Stimulated activated CD4-positive, alpha-beta T cell treated with anti-CD3 and anti-CD28 coated beads, Interleukin-15, amount 100 ng/mL, for 48 hours (primary cell): Measurements from ENCODE around the gene ZP4.

Source experiments
- DNase-seq, 2 donors: peaks; one replicate each; pipeline ENCODE4 v3.0.0-alpha.2; 2020; ENCODE audit warnings: low read depth in 2 of 2

The ZP4 gene, protein sequence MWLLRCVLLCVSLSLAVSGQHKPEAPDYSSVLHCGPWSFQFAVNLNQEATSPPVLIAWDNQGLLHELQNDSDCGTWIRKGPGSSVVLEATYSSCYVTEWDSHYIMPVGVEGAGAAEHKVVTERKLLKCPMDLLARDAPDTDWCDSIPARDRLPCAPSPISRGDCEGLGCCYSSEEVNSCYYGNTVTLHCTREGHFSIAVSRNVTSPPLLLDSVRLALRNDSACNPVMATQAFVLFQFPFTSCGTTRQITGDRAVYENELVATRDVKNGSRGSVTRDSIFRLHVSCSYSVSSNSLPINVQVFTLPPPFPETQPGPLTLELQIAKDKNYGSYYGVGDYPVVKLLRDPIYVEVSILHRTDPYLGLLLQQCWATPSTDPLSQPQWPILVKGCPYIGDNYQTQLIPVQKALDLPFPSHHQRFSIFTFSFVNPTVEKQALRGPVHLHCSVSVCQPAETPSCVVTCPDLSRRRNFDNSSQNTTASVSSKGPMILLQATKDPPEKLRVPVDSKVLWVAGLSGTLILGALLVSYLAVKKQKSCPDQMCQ

DNA sequence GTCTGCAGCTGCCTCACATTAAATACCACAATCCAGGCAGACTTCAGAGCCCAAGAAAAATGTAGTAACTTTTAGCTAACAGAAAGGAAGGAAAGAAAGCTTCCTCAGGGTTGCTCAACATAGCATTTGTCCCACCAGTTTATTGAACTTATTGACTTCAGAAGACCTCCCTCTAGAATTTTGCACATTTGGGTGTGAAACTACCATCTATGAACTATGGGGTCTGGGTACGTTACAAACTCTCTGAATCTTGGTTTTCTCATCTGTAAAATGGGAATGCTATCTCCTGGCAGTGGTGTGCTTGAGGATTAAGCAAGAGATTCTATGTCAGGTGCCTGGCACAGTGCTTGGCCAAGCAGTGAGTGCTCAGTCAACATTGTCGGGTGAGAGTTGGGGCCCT lies at the start of gene ZP4:
Gene ZP4 (minus strand): TSS at position 101 of the 400 bp plus-strand sequence. CDS start 287 bp downstream, outside the sequence.
- DNase-seq, result no peak

DNA sequence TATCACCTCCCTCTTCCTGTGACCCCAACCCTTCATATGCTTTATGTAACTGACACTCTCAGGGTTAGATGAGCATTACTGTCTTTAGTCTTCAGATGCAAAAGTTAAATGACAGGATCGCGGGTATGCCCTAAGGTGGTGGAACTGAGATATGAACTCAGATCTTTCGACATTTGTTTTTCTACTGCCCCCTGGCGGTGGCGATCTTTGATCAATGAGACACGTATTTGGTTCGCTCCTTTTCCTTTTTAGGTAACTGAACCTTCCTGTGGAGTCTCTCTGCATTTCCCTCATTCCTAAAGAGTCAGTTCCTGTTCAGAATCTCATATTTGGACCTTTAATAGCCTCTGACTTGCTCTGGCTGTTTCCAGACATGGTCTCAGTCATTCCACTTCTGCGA lies 47.8 kb upstream of the ZP4 start:
- no peak for DNase-seq

DNA sequence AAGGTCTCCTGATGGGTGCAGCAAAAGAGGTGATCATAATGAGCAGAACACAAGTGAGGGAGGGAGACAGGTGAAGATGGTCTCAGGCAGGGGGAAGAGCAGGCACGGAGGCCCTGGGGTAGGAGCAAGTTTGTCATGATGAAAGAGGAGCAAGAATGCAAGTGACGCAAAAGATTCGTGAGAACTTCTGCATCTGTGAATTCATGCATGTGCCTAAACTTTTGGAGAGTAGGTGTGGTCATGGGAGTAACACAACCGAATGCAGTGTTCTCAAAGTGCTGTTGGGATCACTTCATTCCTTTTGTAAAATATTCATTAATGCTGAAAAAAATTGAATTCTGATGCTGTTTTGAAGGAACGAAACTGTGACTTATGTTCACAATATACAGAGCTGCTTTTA lies 47.3 kb upstream of the ZP4 start:
- no peak for DNase-seq

DNA sequence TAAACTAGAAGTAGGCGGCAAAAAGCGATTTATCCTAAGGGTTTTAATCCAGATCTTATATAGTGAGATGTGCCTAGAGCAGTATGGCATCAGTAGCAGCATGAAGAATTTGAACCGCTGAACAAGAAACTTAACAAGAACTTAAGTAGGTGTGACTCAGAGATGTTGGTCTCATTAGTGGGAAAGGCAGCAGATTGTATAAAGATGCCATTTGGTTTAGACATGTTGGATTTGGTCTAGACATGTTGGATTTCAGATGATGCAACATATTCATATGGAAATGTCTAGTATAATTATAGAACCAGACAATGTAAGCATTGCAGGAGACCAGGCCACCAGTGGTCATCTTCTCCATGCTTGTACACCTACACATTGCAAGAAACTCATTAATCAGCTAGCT lies 42.1 kb upstream of the ZP4 start:
- DNase-seq, result no peak

DNA sequence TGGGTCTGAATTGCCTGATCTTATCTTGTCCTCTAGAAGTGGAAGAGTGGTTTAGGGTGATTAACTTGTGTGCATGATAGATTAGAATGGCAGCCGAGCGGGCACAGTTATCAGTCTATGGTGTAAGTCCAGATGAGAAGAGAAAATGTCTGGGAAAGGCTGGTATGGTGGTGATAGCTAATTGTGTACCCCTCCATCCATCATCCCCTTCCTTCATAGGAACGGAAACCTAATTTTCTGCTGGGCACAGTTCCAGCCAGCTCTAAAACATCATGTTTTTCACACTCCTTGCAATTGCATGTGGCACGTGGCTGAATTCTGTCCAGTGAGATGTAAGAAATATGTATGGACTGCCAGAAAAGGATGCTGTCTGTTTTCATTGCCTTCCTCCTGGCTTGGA lies 40.9 kb upstream of the ZP4 start:
- no peak for DNase-seq

DNA sequence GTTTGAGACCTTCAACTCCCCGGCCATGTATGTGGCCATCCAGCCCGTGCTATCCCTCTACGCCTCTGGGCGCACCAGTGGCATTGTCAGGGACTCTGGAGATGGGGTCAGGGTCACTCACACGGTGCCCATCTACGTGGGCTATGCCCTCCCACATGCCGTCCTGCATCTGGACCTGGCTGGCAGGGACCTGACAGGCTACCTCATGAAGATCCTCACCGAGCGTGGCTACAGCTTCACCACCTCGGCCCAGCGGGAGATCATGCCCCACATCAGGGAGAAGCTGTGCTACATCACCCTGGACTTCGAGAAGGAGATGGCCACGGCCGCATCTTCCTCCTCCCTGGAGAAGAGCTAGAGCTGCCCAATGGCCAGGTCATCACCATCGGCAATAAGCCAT lies 36.5 kb upstream of the ZP4 start:
- no peak for DNase-seq

DNA sequence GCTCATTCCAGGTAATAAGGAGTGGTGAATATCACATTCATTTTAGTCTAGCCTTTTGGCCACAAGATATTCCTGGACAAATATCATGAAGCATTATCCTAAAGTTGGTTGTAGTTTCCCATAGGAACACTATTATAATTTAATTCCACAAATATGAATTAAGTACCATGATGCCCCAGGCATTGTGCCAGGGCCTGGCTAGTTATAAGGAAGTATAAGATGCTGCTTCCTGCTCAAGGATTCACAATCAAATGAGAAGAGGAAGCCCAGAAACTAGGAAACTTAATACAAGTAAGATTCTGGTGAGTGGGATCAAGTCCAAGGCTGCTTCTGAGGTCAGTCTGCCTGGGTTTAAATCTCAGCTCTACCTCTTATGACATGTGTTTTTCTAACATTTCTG lies 30.6 kb upstream of the ZP4 start:
- DNase-seq, result no peak

DNA sequence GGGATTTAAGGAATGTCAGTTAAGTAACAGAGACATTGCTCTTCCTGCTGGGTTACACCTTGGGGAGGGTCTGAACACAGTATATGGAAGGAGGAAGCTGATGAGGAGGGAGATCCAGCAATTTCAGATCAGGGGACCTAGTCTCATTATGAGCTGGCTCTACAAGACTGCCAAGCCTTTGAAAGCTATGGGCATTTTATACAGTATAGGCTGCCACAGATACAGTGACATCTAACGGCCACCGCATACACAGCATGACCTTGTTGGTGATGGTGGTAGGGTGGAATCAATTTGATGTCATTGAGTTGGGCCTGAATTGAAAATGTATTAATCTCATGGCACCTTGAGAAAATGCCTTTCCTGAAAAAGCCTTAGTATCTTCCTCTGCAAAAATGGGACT lies 22.6 kb upstream of the ZP4 start:
- no peak for DNase-seq

DNA sequence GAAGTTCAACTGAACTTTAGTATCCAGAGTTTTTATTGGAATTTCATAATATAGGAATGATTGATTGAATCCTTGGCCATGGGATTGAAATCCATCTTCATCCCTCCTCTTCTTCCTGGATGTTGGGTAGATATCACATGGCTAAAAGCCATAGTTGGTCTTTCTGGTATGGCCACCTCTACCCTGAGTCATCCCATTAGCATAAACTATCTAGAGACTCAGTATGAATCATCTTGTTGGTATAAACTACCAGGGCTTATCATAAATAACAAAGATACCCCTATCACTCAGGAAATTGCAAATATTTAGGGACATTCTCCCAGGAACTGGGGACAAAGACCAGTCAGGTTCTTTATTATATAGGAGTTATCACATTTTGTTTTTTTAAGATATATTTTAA lies 21.2 kb upstream of the ZP4 start:
- DNase-seq, result no peak

DNA sequence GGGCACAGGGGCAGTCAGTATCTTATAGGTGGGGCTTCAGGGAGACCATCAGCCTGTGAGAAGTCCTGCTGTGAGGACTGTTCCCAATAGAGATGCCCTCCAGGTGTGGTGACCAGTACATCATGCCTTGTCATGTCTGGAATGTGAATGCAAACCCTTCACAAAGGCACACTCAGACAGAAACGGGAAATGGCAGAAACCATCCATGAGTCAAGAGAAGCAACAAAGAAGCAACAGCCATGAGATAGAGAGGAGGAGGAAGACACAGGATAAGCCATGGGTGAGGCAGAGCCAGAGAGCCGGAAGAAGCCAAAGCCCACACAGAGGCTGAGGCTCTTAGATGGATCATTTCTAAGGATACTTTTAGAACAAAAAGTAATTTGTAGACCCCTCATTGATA lies 20.1 kb upstream of the ZP4 start:
- no peak for DNase-seq

DNA sequence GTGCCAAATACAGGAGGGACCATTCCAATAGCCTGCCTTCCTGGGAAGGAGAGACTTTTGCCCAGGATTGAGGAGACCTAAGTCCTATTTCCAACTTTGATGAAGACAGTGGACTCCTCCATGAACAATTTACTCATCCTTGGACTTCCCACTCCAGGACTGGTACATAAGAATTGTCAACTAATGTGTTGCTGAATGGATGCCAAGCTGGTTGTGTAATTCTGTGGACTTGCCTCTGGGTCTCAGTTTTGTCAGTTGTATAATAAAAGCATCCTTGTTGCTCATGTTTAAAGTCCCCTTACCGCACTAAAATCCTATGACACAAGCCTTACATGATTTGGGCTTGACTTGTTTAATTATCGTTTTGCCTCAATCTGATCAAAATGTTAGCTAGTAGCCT lies 13.2 kb upstream of the ZP4 start:
- no peak for DNase-seq

DNA sequence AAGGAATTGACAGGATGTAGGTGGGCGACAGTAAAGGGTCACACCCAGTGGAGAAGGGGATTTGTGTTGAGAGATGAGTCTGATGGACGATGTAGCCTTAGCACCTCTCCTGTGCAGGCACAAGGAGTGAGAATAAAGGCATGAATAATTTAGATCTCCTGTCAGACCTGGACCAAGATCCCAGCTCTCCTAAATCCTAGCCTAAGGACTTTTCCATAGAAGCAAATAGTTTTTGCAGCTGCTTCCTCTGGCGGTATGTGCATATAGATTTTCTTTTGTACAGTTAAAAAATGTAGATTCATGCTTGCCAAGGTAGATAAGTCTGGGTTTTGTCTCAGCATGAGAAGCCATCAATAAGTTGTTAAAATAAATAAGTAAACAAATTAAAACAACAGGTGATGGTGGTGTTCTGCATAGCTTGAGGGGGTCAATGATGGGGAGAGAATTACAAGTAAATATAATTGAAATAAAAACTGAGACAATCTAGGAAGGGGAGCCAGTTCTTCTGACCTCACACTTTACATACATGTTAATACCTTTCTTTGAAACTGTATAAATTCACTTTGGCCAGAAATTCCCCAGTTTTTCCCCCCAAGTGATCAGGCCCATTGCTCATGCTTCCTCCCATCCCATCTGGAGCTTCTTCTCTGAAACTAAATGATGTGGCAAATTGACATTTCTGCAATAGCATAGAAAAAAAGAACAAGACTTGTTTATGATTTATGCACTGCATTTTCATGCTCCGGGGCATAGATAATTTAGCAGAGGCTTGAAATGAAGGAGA lies 12.4 kb upstream of the ZP4 start:
- no peak for DNase-seq

DNA sequence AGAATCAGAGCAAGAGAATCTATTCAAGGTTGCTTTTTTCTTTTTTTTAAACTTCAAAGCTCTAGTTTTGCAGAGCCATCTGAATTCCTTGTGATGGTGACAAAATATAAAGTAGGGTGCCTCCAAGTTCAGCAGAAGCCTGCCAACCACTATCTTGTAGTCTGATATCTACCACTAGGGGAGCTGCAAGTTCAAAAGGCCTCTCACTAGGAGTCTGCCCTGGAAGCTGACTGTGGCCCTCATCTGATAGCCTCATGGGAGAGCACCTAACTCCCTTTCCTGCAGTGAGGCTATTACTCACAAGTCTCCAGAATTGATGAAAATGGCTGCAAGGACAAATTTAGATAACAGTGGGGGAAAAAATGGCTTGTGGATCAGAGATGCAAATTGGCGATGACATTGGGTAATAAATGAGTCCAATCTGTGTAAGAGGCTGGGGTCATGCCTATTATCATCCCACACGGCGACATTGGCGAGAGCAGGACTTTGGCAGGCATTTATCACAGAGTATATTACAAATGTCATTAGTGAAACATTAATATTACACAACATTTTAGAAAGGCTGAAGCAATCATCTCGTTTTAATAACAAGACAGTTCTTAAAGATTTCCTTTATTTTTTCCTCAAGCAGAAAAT lies 10.7 kb upstream of the ZP4 start:
- no peak for DNase-seq

DNA sequence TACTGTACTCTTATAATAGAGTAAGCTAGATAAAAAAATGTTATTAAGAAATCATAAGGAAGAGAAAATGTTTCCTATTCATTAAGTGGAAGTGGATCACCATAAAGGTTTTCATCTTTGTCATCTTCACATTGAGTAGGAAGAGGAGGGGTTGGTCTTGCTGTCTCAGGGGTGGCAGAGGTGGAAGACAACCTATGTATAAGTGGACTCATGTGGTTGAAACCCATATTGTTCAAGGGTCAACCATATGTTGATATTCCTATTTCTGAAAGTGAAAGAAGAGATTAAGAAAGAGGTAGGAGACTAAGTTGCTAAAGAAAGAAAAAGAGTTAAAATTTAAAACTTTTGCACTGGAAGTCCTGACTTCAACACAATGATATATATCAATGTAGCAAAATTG lies 4.9 kb upstream of the ZP4 start:
- no peak for DNase-seq

DNA sequence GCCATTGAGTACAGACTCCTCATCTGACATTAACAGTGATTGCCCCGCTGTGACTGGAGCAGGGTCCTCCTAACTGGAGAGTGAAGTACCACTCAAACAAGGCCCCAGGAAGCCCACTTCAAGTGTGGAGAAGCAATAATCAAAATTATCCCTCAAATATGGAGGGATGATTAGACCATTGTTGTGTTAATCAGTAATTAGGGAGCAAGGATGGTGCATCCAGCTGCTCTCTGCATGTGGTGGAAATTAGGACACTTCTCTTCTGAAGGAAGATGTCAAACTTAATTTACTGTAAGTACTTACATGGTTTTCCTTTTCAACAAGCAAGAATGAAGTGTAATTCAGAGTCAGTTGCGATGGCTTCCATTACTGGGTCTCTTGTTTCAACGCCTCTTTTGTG lies 3.4 kb upstream of the ZP4 start:
- DNase-seq, result no peak

DNA sequence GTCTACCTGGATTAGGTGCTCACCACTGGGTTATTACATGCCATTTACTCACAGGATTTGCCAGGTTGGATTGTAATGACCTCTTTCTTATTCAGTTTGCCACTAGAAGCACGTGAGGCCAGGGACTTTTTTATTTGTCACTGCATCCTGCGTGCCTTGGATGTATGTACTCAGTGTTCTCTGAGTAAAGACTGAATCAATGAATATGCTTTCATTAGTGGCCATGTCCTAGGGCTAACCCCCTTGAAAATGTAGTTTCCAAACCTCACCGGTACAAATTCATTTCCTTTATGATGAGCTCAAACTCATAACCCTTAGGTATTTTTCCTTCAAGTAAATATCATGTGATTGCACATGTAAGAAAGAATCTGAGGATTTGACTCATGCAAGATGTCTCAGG lies 1.3 kb upstream of the ZP4 start:
- DNase-seq, result no peak

DNA sequence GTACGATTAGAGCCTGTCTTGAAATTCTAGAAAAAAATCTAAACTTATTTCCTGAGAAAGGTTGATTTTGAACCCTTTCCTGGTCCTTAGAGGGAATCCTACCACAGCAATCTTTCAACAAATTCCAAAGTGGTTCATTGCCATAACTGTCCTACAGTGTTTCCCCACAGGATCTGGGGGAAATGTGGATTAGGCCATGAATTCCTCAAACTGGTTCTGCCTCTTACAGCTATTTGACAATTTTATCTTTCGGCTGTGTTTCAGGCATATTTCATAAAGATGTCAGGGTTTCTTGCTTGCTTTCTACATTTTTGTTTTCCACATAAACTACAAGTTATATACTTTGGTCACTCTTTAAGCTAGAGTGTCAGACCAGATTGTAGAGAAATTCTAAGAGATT lies 544 bp upstream of the ZP4 start:
- DNase-seq, result no peak

DNA sequence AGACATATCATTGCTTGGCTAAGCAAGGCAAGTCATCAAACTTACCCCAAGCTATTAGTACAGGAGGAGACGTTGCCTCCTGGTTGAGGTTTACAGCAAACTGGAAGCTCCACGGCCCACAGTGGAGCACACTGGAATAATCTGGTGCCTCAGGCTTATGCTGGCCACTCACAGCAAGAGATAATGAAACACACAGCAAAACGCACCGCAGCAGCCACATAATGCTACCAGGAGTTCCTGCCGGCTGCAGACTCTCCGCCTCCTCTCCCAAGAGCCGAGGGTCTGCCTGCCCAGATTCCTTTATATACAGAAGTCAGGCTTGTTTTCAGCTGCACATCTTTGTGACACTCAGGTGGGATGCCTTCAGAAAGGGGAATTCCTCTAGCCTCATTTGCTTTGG lies 306 bp downstream of the ZP4 start:
- no peak for DNase-seq

DNA sequence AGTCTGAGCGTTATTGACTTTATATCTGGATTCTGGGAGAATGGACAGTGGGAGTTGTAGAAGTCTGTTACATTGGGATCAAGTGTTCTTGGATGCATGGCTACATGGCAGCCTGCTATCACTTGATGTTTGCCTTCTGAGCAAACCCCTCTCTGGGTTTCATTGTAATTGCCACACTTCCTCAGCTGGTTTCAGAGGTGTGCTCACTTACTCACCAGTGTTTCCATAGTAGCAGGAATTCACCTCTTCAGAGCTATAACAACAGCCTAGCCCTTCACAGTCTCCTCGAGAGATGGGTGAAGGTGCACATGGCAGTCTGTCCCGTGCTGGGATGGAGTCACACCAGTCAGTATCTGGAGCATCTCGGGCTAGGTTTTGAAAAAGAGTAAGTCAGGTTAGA lies 2.6 kb downstream of the ZP4 start:
- DNase-seq, result no peak

DNA sequence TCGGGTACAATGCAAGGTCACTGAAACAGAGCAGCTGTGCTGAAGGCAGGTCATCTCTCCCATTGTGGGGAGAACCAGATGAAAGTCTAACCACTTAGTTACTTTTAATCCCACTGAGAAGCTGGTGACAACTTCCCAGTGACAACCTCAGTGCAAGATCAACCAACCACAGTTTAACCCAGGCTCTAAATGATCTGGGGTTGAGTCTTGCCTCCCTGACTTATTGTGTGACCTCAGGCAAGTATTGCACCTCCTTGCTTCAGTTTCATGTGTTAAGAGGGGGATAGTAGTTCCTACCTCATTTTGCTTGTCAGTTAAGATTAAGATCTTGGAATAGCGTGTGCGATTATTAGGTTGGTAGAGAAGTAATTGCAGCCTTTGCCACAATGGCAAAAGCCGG lies 3.2 kb downstream of the ZP4 start:
- DNase-seq, result no peak

DNA sequence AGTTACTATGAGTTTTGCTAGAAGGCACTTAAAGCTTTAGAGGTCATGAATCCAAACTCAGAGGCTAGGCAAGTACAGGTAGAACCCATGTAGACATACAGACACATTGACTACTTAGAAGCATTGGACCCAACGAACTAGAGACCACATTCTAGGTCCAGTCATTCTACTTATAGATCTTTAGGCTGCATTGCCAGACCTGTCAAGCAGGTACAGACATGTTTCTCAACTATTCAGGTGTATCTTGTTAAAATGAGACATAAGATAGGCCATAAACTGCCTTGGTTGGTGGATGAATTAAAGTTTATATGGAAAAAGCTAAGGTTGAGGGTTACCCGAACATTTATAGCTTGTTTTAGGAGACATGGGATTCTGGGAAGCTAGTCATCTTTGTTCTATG lies 6.5 kb downstream of the ZP4 start:
- DNase-seq, result no peak

DNA sequence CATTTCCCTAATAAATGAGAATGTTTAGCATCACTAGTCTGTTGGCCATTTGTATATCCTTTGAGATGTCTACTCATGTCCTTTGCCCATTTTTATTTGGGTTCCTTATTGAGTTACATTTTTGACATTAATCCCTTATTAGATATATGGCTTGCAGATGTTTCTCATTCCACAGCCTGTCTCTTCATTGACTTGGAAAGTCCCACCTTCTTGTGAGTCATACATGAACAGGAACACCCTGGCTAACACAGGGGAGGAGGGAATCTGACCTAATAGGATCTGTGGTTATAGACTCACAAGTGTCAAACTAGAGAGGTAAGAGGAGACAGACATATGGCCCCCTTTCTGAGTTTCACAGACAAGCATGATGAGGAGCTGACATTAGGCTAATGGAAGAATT lies 11.5 kb downstream of the ZP4 start:
- DNase-seq, result no peak

DNA sequence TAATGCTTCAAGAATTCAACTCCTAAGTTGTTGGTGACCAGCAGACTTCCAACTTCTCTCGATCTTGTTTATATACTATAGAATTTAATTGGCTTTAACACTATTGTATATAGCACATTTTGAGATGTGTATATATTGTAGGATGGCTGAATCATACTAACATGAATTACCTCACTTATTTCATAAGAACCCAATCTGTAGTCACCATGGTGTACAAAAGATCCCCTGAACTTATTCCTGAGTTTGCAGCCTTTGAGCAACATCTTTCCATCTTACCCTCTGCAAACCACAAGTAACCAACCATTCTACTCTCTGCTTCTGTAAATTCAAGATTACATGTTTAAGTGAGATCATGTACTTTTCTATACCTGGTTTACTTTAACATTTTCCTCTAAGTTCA lies 12.3 kb downstream of the ZP4 start:
- no peak for DNase-seq
